Iris pigment epithelial cell (primary cell): Measurements from ENCODE around the gene MYL9.
A peak's percentile ranks its signal among the peaks of the same experiment; 100 is the strongest.
"Not testable (repeated sequence)": the region's sequence is repeated elsewhere in the genome, so short reads cannot be mapped to it uniquely, and the experiment has no call there.

Source experiments
- DNase-seq: peaks from one replicate; pipeline ENCODE4 v3.0.0-alpha.2; 2011; ENCODE audit warnings: low read depth

MYL9 gene

DNA sequence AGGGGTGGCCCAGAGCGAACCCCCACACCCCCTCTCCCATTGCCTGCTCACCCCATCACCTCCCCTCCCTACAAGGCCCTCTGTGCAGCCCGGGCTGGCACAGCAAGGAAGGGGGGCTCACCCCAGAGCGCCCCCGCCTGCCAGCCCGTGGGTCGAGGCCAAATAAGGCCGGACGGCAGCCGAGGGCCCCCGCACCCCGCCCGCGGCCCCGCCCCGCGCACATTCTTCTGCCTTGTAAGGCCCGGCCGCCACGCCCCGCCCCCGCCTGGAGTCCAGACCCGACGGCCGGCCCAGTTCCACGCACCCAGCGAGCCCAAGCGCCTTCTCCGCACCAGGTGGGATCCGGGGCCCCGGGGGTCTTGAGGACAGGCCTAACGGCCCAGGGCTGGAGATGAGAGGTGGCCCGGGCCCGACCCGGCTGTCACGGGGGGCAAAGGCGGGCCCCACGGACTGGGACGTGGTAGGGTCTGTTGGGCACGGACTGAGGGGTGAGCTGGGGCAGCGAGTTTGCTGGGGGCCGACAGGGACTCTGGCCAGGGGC lies at the start of gene MYL9:
Gene MYL9 (plus strand): TSS at position 293 of the 541 bp plus-strand sequence. CDS start 3,366 bp downstream, outside the sequence.
- peak; percentile 81 for DNase-seq

DNA sequence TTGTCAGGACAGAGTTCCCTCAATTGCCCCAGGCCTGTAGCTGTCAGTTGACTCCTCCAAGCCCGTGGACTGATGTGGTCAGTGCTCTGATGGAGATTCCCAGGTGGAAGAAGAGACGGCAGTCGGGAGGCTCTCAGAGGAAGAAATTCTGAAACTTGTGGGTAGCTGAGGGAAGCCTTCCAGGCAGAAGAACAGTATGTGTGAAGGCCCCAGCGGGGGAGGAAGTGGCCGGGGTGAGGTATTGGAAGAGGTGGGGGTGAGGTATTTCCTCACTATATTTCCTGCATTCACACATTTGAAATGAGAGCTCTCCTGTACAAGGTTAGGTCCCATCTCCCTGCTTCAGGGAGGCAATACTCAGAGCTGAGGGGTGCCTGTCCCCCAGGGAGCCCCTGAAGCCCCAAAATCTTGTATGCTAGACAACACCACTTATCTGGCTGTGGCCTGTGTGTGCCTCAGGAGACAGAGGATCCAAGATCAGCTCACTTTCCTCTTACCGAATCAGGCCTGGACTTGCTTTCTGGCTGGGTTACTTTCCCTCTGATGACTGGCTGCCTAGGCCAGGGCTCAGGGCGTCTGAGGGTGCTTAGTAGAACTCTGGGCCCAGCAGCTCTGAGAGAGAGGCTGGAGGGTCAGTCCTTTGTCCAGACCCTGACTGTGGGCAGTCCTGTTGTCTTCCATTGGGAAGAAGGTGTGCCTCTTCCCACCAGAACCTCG lies 49.3 kb upstream of the MYL9 start:
- peak; percentile 61 for DNase-seq

DNA sequence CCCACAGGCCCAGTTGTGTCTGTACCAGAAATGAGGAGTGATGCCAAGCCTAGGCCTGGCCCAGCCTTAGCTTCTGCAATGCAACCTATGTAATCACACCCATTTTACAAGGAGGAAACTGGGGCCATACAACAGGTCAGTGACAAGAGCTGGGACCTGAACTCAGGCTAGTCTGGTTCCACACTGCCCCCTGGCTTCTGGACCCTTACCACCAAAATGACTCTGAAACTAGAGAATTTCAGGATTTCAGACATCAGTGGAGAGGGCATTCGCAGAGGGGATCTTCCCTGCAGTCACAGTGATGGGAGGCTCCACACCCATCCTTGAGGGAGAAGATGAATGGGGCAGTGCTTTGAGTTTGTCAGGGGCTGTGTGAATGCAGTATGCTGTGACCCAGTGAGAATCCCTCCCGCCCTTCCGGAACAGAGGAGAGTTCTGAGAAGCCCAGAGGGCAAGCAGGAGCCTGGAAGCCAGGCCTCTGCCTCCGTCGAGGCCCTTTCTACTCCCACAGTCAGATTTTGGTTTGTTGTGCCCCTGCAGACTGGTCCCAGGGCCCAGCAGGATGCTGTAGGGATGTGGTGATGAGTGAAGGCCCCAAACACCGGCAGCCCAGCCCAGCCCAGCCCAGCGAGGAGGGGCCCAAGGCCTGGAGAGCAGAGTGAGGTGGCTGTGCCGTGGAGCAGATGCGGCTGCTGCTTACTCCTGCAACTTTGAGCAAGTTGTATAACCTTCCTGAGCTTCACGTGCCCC lies 48.1 kb upstream of the MYL9 start:
- no peak for DNase-seq

DNA sequence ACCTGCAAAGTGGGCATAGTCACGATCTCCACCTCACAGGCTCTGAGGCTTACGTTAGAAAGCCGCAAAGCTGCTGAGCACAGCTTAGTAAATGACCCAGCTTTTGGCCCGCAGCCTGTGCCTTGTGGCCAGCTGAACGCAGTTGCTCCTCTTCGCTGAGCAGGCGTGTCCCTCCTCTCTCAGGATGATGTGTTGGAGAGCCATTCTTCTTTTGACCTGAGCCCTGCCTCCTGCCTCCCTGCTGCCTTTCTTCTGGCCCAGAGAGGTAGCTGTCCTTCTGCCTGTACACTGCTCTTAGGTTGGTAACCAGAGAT lies 47.6 kb upstream of the MYL9 start:
- peak; percentile 75 for DNase-seq

DNA sequence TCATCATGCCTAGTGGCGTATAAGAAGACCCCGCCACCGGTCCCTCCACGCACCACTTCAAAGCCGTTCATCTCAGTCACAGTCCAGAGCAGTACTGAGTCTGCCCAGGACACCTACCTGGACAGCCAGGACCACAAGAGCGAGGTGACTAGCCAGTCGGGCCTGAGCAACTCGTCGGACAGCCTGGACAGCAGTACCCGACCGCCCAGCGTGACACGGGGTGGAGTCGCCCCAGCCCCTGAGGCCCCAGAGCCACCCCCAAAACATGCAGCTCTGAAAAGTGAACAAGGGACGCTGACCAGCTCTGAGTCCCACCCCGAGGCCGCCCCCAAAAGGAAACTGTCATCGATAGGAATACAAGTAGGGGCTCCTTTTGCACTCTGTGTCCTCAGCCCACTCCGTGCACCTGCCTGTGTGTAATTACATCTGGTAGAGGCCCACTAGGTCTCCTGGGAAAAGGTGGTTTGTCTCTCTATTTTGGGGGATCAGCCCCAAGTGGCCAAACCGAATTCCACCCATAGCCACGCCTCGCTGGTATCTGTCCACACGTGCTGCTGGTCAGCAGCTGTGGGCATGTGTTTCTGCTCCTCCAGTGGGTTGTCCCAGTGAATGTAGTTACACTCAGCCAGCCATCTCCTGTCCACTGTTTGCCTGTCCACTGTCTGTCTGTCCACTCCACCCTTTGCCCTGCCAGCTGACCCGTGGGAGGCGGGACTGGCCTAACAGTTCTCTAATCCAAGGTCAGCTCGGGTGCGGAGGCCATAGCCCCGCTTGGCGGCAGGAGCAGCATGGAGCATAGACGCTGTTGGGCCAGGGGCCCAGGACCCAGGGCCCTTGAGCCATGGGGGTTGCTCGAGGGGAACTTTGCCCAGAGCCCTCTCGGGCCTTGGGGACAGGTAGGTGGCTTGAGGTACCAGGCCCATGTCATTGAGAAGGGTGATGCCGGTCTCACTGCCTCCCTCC lies 44.3 kb upstream of the MYL9 start:
- DNase-seq = no peak

DNA sequence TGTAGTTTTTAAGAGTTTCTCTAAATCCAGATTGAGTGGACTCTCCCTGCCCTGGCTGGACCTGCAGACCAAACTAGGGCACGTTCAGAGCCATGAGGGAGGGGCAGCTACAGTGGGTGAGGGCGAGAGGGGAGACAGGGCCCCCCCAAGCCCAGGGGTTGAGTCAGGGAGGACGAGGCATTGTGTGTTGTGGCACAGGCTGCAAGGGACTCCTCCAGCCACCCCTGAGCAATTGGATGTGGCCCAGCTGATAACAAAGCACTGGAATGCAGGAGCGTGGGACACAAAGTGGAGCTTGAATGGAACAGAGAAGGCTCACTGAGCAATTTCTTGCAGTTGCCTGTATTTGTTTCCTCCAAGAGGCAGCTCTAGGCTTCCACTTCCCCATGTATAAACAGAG lies 43.5 kb upstream of the MYL9 start:
- no peak for DNase-seq

DNA sequence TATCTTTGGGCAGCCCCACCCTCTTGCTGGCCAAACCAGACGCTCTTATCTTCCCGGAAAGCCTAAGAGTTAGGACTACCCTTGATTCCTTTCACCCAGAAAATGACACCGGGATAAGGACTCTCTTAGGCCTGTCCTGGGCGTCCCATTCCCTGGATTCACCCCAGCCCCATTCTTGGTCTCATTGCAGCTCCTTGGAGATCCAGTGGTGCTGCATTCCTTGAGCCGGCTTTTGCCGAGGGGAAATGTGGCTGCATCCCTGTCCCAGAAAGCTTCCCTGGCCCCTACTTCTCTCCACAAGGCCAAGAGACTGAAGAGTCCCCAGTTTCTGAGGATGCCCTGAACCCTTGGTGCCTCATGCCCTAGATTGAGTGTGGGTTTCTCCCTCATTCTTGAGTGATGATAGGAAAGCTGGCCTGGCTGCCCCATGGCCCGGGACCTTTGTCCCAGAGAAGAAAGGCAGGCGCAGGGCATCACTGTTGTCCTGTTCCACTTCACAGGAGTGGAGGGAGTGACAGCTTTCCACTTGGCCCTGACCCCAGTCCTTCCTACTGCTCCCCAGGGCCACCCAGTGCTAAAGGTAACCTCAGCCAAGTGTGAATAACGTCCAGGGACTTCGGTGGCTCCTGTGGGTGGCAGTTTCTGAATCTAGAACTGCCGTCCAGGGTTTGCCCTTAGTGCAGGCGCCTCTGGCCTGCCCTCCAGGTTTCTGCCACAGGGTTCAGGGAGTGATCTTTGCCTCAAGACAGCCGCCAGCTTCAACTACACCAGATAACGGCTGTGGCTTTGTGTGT lies 42.7 kb upstream of the MYL9 start:
- DNase-seq = no peak

DNA sequence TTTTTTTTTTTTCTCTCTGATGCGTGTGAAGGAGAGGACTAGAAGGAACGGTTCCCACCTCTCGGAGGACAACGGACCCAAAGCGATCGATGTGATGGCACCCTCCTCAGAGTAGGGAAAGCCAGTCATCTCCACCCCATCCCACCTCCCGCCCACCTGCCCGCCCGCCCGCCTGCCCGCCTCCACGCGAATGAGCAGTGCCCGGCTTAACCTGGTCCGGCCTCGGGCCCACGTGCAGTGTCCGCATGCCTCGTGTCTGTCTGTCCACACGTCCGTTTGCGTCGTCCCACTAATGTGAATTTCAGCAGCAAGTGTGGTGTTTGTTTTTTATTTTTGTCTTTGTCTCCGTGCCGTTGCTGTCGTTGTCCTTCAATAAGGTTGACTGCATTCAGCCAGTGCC lies 42.1 kb upstream of the MYL9 start:
- DNase-seq = no peak

DNA sequence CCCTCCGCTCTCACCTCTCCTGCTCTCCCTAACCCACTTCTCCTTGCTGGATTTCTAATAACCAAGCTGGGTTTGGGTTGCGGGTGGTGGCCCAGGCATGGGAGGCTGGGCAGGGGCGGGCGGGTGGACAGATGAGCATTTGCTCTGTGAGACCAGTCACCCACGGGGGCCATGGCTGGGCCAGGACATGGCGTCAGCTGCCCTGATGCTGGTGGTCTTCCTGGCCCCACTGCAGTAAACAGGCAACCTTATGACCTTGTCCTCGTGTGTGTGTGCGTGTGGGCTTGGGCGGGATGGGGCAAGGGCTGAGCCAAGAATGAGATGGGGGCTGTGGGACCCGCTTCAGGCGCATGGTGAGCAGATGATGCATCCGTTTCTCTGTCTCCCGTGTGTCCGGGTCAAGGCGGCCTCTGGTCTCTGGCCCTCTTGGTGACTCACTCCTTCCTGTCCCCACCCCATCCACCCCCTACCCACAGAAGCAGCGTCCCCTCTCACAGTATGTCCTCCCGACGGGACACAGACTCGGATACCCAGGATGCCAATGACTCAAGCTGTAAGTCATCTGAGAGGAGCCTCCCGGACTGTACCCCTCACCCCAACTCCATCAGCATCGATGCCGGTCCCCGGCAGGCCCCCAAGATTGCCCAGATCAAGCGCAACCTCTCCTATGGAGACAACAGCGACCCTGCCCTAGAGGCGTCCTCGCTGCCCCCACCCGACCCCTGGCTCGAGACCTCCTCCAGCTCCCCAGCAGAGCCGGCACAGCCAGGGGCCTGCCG lies 41.4 kb upstream of the MYL9 start:
- peak; percentile 49 for DNase-seq

DNA sequence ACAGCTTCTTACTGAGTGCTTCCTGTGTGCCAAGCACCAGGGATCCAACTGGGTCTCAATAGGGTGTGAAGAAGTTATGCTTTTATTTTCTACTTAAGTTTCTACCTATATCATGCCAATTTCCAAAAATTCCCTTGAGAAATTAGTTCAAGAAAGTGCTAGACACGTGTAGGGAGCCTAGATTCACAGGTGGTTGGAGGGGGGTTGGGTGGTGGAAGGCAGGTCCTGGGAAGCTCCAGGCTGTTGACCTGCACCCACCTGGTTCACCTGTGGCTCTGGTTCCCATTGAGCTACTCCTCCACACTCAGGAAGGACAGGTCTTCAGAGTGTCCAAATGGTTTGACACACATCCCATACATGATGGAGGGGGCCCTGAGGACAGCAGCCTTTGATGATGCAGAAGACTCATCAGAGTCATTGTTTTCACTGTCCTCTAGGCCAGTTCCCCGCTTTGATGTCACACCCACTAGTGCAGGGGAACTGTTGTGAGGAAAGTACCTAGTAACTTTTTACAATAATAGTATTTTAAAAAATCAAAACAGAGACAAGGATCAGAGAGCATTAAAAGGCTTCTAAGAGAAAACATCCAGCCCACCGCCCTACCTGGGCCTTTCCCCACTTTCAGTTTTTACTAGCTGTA lies 39.8 kb upstream of the MYL9 start:
- no peak for DNase-seq

DNA sequence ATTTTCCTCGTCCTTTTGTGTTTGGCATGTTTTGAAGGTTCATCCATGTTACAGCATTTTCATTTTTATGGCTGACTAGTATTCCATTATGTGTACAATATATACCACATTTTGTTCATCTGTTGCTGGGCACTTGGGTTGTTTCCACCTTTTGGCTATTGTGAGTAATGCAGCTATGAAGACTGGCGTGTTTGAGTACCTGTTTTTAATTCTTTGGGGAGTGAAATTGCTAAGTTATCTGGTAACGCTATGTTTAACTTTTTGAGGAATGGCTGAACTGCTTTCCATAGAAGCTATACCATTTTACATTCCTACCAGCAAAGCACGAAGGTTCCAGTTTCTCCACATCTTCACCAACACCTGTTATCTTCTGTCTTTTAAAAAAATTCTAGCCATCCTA lies 37.0 kb upstream of the MYL9 start:
- DNase-seq = no peak

DNA sequence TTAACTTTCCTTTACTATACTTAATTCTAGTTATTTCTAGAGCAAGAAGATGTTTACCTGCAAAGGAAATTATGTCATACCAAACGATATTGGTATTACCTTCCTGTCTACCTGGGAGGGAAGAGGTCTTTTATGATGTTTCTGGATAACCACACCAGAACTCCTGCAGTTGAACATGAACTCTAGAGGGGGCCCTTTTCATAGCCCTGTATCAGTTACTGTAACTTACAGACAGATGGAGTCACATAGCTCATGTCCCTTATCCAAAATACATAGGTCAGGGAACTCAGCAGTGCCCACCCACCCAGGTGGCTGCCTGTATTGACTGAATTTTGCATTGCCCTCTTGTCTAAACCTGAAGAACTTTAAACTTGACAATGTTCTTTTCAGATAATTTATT lies 35.1 kb upstream of the MYL9 start:
- DNase-seq = peak; percentile 29

DNA sequence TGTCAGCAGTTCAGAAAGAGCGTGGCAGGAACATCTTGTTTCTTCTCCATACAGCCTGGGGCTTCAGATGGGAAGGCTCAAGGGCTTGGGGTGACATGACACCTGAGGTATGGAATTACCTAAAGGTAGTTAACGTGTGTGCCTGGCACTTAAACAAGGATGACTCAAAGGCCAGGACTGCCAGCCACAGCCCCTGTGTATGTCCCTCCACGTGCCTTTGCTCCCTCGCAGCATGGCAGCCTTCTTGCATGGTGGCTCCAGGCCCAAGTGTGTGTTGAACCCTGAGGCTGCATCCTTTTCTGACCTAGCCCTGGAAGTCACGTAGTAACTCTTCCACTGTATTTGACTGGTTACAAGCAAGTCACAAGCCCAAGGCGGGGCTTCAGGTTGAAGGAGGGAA lies 33.6 kb upstream of the MYL9 start:
- no peak for DNase-seq

DNA sequence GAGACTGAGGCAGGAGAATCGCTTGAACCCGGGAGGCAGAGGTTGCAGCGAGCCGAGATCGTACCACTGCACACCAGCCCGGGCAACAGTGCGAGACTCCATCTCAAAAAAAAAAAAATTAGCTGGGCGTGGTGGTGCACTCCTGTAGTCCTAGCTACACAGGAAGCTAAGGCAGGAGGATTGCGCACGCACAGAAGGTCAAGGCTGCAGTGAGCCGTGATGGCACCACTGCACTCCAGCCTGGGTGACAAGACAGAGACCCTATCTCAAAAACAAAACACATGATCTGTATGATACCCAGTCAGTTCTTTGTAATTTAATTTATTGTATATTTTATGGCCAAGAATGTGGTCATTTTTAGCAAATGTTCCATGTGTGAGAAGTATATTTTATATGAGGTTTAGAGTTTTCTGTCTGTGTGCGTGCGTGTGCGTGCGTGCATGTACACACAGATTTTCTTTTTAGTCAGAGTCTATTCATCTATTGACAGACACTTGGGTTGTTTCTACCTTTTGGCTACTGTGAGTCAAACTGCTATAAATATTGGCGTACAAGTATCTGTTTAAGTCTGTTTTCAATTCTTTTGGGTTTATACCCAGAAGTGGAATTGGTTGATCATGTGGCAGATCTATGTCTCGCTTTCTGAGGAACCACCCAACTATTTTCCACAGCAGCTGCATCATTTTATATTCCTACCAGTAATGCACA lies 22.2 kb upstream of the MYL9 start:
- DNase-seq = no peak

DNA sequence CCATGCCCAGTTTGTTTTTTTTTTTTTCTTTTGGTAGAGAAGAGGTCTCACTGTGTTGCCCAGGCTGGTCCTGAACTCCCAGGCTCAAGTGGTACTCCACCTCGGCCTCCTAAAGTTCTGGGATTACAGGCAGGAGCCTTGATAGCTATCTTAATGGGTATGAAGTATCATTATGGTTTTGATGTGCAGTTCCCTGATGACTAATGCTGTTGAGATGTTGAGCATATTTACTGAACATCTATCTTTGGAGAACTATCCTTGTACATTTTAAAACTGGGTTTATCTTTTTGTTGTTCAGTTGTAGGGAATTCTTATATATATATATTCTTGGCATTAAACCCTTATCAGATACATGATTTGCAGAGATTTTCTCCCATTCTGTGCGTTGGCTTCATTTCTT lies 21.4 kb upstream of the MYL9 start:
- peak; percentile 48 for DNase-seq

DNA sequence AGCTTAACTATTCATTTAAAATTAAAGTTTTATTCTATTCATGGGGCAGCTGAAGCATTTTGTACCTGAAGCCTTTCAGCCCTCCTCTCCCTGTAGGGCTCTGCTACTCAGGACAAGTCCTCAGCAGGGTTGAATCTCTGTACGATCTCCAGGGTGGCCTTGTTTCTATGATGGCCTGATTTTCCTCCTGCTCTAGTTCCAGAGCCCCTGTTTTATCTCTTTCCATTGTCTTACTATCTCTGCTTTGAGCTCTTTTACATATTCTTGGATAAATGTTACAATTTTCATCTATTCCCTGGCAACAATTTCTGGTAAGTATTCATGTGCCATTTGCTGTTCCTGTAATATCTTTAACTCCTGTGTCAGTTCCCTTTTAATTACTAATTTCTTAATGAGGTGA lies 19.8 kb upstream of the MYL9 start:
- DNase-seq = no peak

DNA sequence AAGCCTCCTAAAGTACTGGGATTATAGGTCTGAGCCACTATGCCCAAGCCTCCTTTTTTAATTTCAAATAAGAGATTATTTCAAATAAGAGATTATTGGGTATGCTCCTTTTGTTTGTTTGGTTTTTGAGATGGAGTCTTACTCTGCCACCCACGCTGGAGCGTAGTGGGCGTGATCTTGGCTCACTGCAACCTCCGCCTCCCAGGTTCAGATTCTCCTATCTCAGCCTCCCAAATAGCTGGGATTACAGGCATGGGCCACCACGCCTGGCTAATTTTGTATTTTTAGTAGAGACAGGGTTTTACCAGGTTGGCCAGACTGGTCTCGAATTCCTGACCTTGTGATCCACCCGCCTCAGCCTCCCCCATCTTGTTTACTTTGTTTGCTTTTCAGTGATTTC lies 18.9 kb upstream of the MYL9 start:
- not testable (repeated sequence) for DNase-seq

DNA sequence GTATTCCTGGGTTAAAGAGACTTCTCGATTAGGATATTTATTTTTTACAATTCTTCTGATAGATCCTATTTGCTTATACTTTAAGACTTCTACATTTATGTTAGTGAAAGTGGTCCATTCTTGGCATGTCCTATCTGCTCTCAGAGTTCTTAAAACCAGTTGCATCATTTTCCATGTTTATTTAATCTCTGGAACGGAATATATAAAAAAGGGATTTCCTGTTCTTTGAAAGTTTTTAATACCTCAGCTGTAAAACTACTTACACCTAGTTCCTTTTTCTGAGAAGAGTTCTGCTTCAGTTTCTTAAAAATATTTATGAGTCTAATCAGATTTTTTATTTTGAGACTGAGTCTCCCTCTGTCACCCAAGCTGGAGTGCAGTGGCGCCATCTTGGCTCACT lies 18.0 kb upstream of the MYL9 start:
- DNase-seq = peak; percentile 39

DNA sequence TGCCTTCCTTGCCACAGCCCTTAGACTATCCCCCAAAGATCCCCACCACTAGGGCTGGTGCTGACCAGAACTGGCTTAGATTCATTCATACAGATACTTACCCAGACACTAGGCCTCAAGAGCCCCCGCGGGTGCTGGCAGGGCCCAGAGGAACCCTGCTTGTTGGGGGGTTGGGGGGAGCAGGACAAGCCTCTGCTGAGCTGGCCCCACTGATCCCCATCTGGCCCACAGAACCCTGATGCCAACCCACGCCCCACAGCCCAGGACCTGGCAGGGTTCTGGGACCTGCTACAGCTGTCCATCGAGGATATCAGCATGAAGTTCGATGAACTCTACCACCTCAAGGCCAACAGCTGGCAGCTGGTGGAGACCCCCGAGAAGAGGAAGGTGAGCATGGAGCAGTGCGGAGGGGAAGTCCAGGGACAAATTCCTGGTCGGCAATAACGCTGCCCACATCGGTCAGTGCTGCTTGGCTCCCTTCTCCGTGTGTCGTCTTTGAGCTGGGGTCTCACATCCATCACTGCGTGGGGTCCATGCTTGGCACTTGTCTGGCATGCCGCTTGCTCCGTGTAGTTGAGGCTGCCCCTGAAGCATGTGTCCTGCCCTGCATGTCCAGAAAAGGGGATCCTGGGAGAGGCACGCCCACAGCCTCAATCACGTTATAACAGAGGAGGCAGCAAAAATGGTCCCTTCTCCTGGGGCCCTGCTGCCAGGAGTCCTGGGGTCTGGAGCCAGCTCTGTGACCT lies 15.5 kb upstream of the MYL9 start:
- no peak for DNase-seq
